H9 (cell line): Measurements from ENCODE around the gene DAPK1. TPM values are rescaled to one million over a fixed set of nuclear protein-coding genes. Genes with fewer than 3 reads are reported as not detected.

Experiments used
- DNase-seq: peaks from one replicate; pipeline ENCODE4 v3.0.0-alpha.2; 2017
- H2AFZ ChIP-seq: one replicate; pipeline ENCODE4 v1.6.1; 2013; ENCODE audit warnings: mild to moderate bottlenecking, low read length, control low read depth, moderate library complexity
- H2AK5ac ChIP-seq: 2 replicates; pipeline ENCODE4 v1.6.1; 2013; ENCODE audit warnings: low read length, control low read depth, mixed read lengths; ENCODE audit not compliant: insufficient read length
- H2BK120ac ChIP-seq: one replicate; pipeline ENCODE4 v1.6.1; 2013; ENCODE audit warnings: low read depth, mild to moderate bottlenecking, low read length, control low read depth, inconsistent platforms; ENCODE audit not compliant: poor library complexity, severe bottlenecking
- H2BK12ac ChIP-seq: 2 replicates; pipeline ENCODE4 v1.6.1; 2013; ENCODE audit warnings: low read length, control low read depth, mixed read lengths, low read depth; ENCODE audit not compliant: insufficient read length
- H2BK15ac ChIP-seq: 2 replicates; pipeline ENCODE4 v1.6.1; 2013; ENCODE audit warnings: low read depth, low read length, control low read depth
- H2BK20ac ChIP-seq: one replicate; pipeline ENCODE4 v1.6.1; 2013; ENCODE audit warnings: low read depth, mild to moderate bottlenecking, low read length, control low read depth, inconsistent platforms; ENCODE audit not compliant: poor library complexity, severe bottlenecking
- H2BK5ac ChIP-seq: 2 replicates; pipeline ENCODE4 v1.6.1; 2013; ENCODE audit warnings: low read length, control low read depth, mixed read lengths; ENCODE audit not compliant: insufficient read length
- H3K14ac ChIP-seq: 2 replicates; pipeline ENCODE4 v1.6.1; 2013; ENCODE audit warnings: low read length, control low read depth; ENCODE audit not compliant: insufficient read depth
- H3K18ac ChIP-seq: 2 replicates; pipeline ENCODE4 v1.6.1; 2013; ENCODE audit warnings: low read depth, mild to moderate bottlenecking, mixed read lengths, low read length, control low read depth; ENCODE audit not compliant: insufficient read length
- H3K23ac ChIP-seq: 2 replicates; pipeline ENCODE4 v1.6.1; 2013; ENCODE audit warnings: low read length, control low read depth, mixed read lengths, low read depth; ENCODE audit not compliant: insufficient read length
- H3K23me2 ChIP-seq: 2 replicates; pipeline ENCODE4 v1.6.1; 2013; ENCODE audit warnings: low read depth, mild to moderate bottlenecking, mixed read lengths, low read length, control low read depth; ENCODE audit not compliant: insufficient read length, poor library complexity, severe bottlenecking
- H3K27ac ChIP-seq: 2 replicates; pipeline ENCODE4 v1.5.1; 2013; ENCODE audit warnings: low read length, control low read depth, mixed read lengths, low read depth; ENCODE audit not compliant: insufficient read length
- H3K27me3 ChIP-seq: 2 replicates; pipeline ENCODE4 v1.6.1; 2013; ENCODE audit warnings: low read length, control low read depth, inconsistent platforms; ENCODE audit not compliant: insufficient read depth
- H3K4ac ChIP-seq: 2 replicates; pipeline ENCODE4 v1.6.1; 2013; ENCODE audit warnings: low read depth, mild to moderate bottlenecking, control low read depth, inconsistent platforms, low read length, moderate library complexity
- H3K4me1 ChIP-seq: 2 replicates; pipeline ENCODE4 v1.6.1; 2013; ENCODE audit warnings: low read length, control low read depth, inconsistent platforms; ENCODE audit not compliant: insufficient read depth
- H3K4me2 ChIP-seq: 2 replicates; pipeline ENCODE4 v1.6.1; 2013; ENCODE audit warnings: low read length, control low read depth, mixed read lengths; ENCODE audit not compliant: insufficient read length, insufficient read depth
- H3K56ac ChIP-seq: 2 replicates; pipeline ENCODE4 v1.6.1; 2013; ENCODE audit warnings: low read depth, mild to moderate bottlenecking, mixed read lengths, low read length, control low read depth; ENCODE audit not compliant: insufficient read length
- H3K79me1 ChIP-seq: 2 replicates; pipeline ENCODE4 v1.6.1; 2013; ENCODE audit warnings: low read depth, mild to moderate bottlenecking, moderate library complexity, low read length, control low read depth, inconsistent platforms; ENCODE audit not compliant: insufficient read depth, poor library complexity, severe bottlenecking
- H3K79me2 ChIP-seq: 2 replicates; pipeline ENCODE4 v1.6.1; 2013; ENCODE audit warnings: low read length, control low read depth, inconsistent platforms; ENCODE audit not compliant: insufficient read depth
- H3K9ac ChIP-seq: 2 replicates; pipeline ENCODE4 v1.6.1; 2013; ENCODE audit warnings: low read length, control low read depth, mixed read lengths; ENCODE audit not compliant: insufficient read length; ENCODE audit errors: extremely low read depth
- H3K9me3 ChIP-seq: one replicate; pipeline ENCODE4 v1.6.1; 2013; ENCODE audit warnings: low read depth, low read length, inconsistent platforms; ENCODE audit not compliant: control insufficient read depth
- H3T11ph ChIP-seq: one replicate; pipeline ENCODE4 v1.6.1; 2013; ENCODE audit warnings: mild to moderate bottlenecking, low read length, control low read depth, inconsistent platforms
- H4K20me1 ChIP-seq: one replicate; pipeline ENCODE4 v1.6.1; 2013; ENCODE audit not compliant: control insufficient read depth, insufficient read length, insufficient read depth
- H4K5ac ChIP-seq: 2 replicates; pipeline ENCODE4 v1.6.1; 2013; ENCODE audit warnings: low read depth, mild to moderate bottlenecking, mixed read lengths, low read length, control low read depth; ENCODE audit not compliant: insufficient read length
- H4K8ac ChIP-seq: replicated peaks from 2 replicates; pipeline ENCODE4 v1.6.1; 2013; ENCODE audit warnings: low read length, control low read depth, mixed read lengths, low read depth; ENCODE audit not compliant: insufficient read length
- H4K91ac ChIP-seq: 2 replicates; pipeline ENCODE4 v1.6.1; 2013; ENCODE audit warnings: low read depth, mild to moderate bottlenecking, moderate library complexity, mixed read lengths, low read length, control low read depth; ENCODE audit not compliant: insufficient read length
- H3K27ac Mint-ChIP-seq, 3 experiments: 2 replicates in 2 of 3; 3 replicates in 1 of 3; pipeline ENCODE4 v1.8.0; 2020 to 2021; ENCODE audit warnings: mixed read lengths in 3 of 3, mild to moderate bottlenecking in 1 of 3, moderate library complexity in 1 of 3
- H3K27me3 Mint-ChIP-seq: 2 replicates; pipeline ENCODE4 v1.8.0; 2021; ENCODE audit warnings: low read depth, mild to moderate bottlenecking, moderate library complexity, mixed read lengths
- H3K36me3 Mint-ChIP-seq, 3 experiments: 2 replicates in 2 of 3; 3 replicates in 1 of 3; pipeline ENCODE4 v1.8.0; 2020 to 2021; ENCODE audit warnings: low read depth in 3 of 3, mixed read lengths in 3 of 3; ENCODE audit not compliant: insufficient read depth in 1 of 3
- H3K4me1 Mint-ChIP-seq, 2 experiments: 2 replicates each; pipeline ENCODE4 v1.8.0; 2020; ENCODE audit warnings: mixed read lengths in 2 of 2
- H3K4me3 Mint-ChIP-seq, 2 experiments: 2 replicates in 1 of 2; 3 replicates in 1 of 2; pipeline ENCODE4 v1.8.0; 2020 to 2021; ENCODE audit warnings: mild to moderate bottlenecking in 2 of 2, mixed read lengths in 2 of 2, moderate library complexity in 1 of 2
- H3K9me3 Mint-ChIP-seq, 2 experiments: 2 replicates in 1 of 2; 3 replicates in 1 of 2; pipeline ENCODE4 v1.8.0; 2020; ENCODE audit warnings: mild to moderate bottlenecking in 2 of 2, mixed read lengths in 2 of 2, moderate library complexity in 1 of 2
- CTCF ChIP-seq: fragments of 200-600 bp; sonication (generic); conservative IDR thresholded peaks from 3 replicates; pipeline ENCODE4 v1.8.0; 2021; ENCODE audit warnings: antibody characterized with exemption, mild to moderate bottlenecking
- WGBS: extraction: QIAGEN DNeasy Blood & Tissue Kit; methylation state at CpG from one replicate; pipeline ENCODE4 v1.1.7; 2013; ENCODE audit warnings: missing lambda C conversion rate, low lambda C conversion rate, mixed read lengths; ENCODE audit not compliant: insufficient read length; ENCODE audit errors: extremely low coverage; 5-methylcytosine and 5-hydroxymethylcytosine counted together
- total RNA-seq: library from RNA; stranded (reverse); gene quantifications from 2 replicates; pipeline ENCODE4 v1.2.1, GENCODE V29; 2021

The DAPK1 gene
- total RNA-seq, 1 experiment from 2014 or later = 79.4 TPM

GRCh38 chr9:87714819-87715218 lies 217.2 kb downstream of the DAPK1 start:
- Histone ChIP-seq H2BK5ac (no peak overlapping the region), H2BK120ac (no peak overlapping the region), H2AK5ac (no peak overlapping the region), H2BK12ac (no peak overlapping the region), H3K27ac (no peak overlapping the region), H4K20me1 (no peaks in the 10 kb centered on the region), H3K4ac (no peak overlapping the region), H3K27me3 (no peaks in the 10 kb centered on the region), H3K9ac (no peak overlapping the region), H2AFZ (no peak overlapping the region), H4K8ac (no peak overlapping the region), H3T11ph (no peak overlapping the region), H3K14ac (no peak overlapping the region), H2BK15ac (no peak overlapping the region), H3K23ac (no peak overlapping the region), H3K4me1 (no peaks in the 10 kb centered on the region), H3K23me2 (no peaks in the 10 kb centered on the region), H3K4me2 (no peak overlapping the region), H3K56ac (no peak overlapping the region), H4K91ac (no peak overlapping the region), H3K18ac (no peak overlapping the region), H2BK20ac (no peak overlapping the region), H3K79me1 (no peaks in the 10 kb centered on the region), H3K79me2 (no peaks in the 10 kb centered on the region), H3K9me3 (no peaks in the 10 kb centered on the region), H4K5ac (no peak overlapping the region)
- H3K4me3 Mint-ChIP-seq = no peak overlapping the region
- peaks cover under 1% of the 10 kb centered on the region; the same call in 1 of the 2 replicates for H3K27me3 Mint-ChIP-seq
- 0 out of 4 replicates have a peak, but pooled peaks cover 0 to 2% of the 10 kb centered on the region in 2 experiments for H3K4me1 Mint-ChIP-seq
- H3K36me3 Mint-ChIP-seq = no peaks in the 10 kb centered on the region
- no peak for DNase-seq
- H3K9me3 Mint-ChIP-seq = no peaks in the 10 kb centered on the region
- peak overlapping the region in 1 of 3 experiments; percentile 74; a peak in 1 of 7 replicates for H3K27ac Mint-ChIP-seq
- TF ChIP-seq CTCF = no peak
- no CpG with 5 or more reads among the region's 2 CpGs for WGBS
